Sigmoid colon (tissue), 4 donors: ENCODE measurements around the gene DUSP22.

ENCODE experiments used
- CTCF ChIP-seq, 4 experiments: fragments of 450-650 bp in 3 of 4; fragments of 200-600 bp in 1 of 4; IDR thresholded peaks; one replicate each; pipeline ENCODE4 v1.5.1; 2016 to 2019; ENCODE audit warnings: antibody characterized with exemption in 4 of 4, mild to moderate bottlenecking in 3 of 4, moderate library complexity in 2 of 4
- EP300 ChIP-seq, 4 donors: sonication (generic); formaldehyde crosslinking; IDR thresholded peaks; one replicate each; pipeline ENCODE4 v1.6.1; 2017; ENCODE audit warnings: antibody characterized with exemption in 4 of 4
- POLR2A ChIP-seq, 2 donors: fragments of 450-650 bp; IDR thresholded peaks; one replicate each; pipeline ENCODE4 v1.6.1; 2016; ENCODE audit warnings: antibody characterized with exemption in 2 of 2, mild to moderate bottlenecking in 2 of 2, moderate library complexity in 2 of 2
- POLR2AphosphoS5 ChIP-seq, 4 donors: sonication (generic); formaldehyde crosslinking; IDR thresholded peaks; one replicate each; pipeline ENCODE4 v1.6.1; 2017; ENCODE audit warnings: antibody characterized with exemption in 4 of 4

- TF ChIP-seq CTCF (IDR thresholded peaks at IDR 0.05) (no peak), EP300 (IDR thresholded peaks at IDR 0.05) (no peak), POLR2A (IDR thresholded peaks at IDR 0.05) (no peak), POLR2AphosphoS5 (IDR thresholded peaks at IDR 0.05) (no peak)
Measured at GRCh38 chr6:352896-353470, 60.7 kb downstream of the DUSP22 start.
